Neural progenitor cell (in vitro differentiated cells): ENCODE measurements around the gene CSNK2A1. TPM values are rescaled to one million over a fixed set of nuclear protein-coding genes. Genes with fewer than 3 reads are reported as not detected.

Experiments
- DNase-seq: peaks from one replicate; pipeline ENCODE4 v3.0.0-alpha.2; 2016; ENCODE audit warnings: low spot score
- H2AFZ ChIP-seq: fragments of 200-600 bp; sonication (generic); replicated peaks from 2 replicates; pipeline ENCODE4 v1.6.1; 2016; ENCODE audit warnings: antibody characterized with exemption
- H3F3A ChIP-seq: fragments of 200-600 bp; sonication (generic); 2 replicates; pipeline ENCODE4 v1.6.1; 2016; ENCODE audit warnings: antibody characterized with exemption, low read depth
- H3K27ac ChIP-seq: fragments of 200-600 bp; sonication (generic); 2 replicates; pipeline ENCODE4 v1.5.1; 2016; ENCODE audit warnings: mild to moderate bottlenecking
- H3K27me3 ChIP-seq: fragments of 200-600 bp; sonication (generic); 2 replicates; pipeline ENCODE4 v1.6.1; 2016; ENCODE audit warnings: mild to moderate bottlenecking, moderate library complexity
- H3K36me3 ChIP-seq: fragments of 200-600 bp; sonication (generic); 2 replicates; pipeline ENCODE4 v1.5.1; 2016
- H3K4me1 ChIP-seq: fragments of 200-600 bp; sonication (generic); 2 replicates; pipeline ENCODE4 v1.6.1; 2016; ENCODE audit warnings: mixed run types
- H3K4me2 ChIP-seq: fragments of 200-600 bp; sonication (generic); 2 replicates; pipeline ENCODE4 v1.6.1; 2016
- H3K4me3 ChIP-seq: fragments of 200-600 bp; sonication (generic); 2 replicates; pipeline ENCODE4 v1.5.1; 2016
- H3K79me2 ChIP-seq: fragments of 200-600 bp; sonication (generic); 2 replicates; pipeline ENCODE4 v1.6.1; 2016; ENCODE audit warnings: low read depth
- H3K9ac ChIP-seq: fragments of 200-600 bp; sonication (generic); 2 replicates; pipeline ENCODE4 v1.6.1; 2016
- H3K9me3 ChIP-seq: fragments of 200-600 bp; sonication (generic); 2 replicates; pipeline ENCODE4 v1.5.1; 2016; ENCODE audit warnings: low read depth
- H4K20me1 ChIP-seq: fragments of 200-600 bp; sonication (generic); 2 replicates; pipeline ENCODE4 v1.6.1; 2016; ENCODE audit warnings: low read depth
- H3K27ac Mint-ChIP-seq: 3 replicates; pipeline ENCODE4 v1.8.0; 2021; ENCODE audit warnings: mixed read lengths
- H3K27me3 Mint-ChIP-seq: 2 replicates; pipeline ENCODE4 v1.8.0; 2022; ENCODE audit warnings: low read depth, mild to moderate bottlenecking, inconsistent platforms, moderate library complexity, mixed read lengths; ENCODE audit not compliant: insufficient read depth
- H3K36me3 Mint-ChIP-seq: 3 replicates; pipeline ENCODE4 v1.8.0; 2021; ENCODE audit warnings: mixed read lengths
- H3K4me1 Mint-ChIP-seq: 3 replicates; pipeline ENCODE4 v1.8.0; 2021; ENCODE audit warnings: mixed read lengths
- H3K4me3 Mint-ChIP-seq: 3 replicates; pipeline ENCODE4 v1.8.0; 2021; ENCODE audit warnings: mild to moderate bottlenecking, moderate library complexity, mixed read lengths
- H3K9me3 Mint-ChIP-seq: 3 replicates; pipeline ENCODE4 v1.8.0; 2020; ENCODE audit warnings: mixed read lengths
- CTCF ChIP-seq: fragments of 200-600 bp; sonication (generic); IDR thresholded peaks from 2 replicates; pipeline ENCODE4 v1.5.1; 2017; ENCODE audit warnings: antibody characterized with exemption, mild to moderate bottlenecking
- EZH2 ChIP-seq: fragments of 200-600 bp; sonication (generic); IDR thresholded peaks from 2 replicates; pipeline ENCODE4 v1.6.1; 2017; ENCODE audit warnings: antibody characterized with exemption, mild to moderate bottlenecking, moderate library complexity
- EZH2phosphoT487 ChIP-seq: fragments of 200-600 bp; sonication (generic); IDR thresholded peaks from 2 replicates; pipeline ENCODE4 v1.6.1; 2017; ENCODE audit warnings: antibody characterized with exemption
- total RNA-seq: library from RNA; depleted of rRNA; stranded (reverse); fragments of >200 nt; gene quantifications from 2 replicates; pipeline ENCODE4 v1.2.3, GENCODE V29; 2015; ENCODE audit warnings: low replicate concordance

Gene CSNK2A1
- total RNA-seq, 1 donor from 2014 or later: 599 TPM

GRCh38 chr20:438571-439469, 104.8 kb downstream of the CSNK2A1 start:
- no peaks in the 10 kb centered on the region for H3K9me3 ChIP-seq
- no peak overlapping the region for H3K27ac ChIP-seq
- no peak overlapping the region for H3K9ac ChIP-seq
- H3K36me3 ChIP-seq: no peaks in the 10 kb centered on the region
- no peaks in the 10 kb centered on the region for H4K20me1 ChIP-seq
- H3K79me2 ChIP-seq: no peaks in the 10 kb centered on the region
- H3K4me3 ChIP-seq: no peak overlapping the region
- no peaks in the 10 kb centered on the region for H3K9me3 Mint-ChIP-seq
- H3K4me3 Mint-ChIP-seq: no peak overlapping the region
- H3K4me1 Mint-ChIP-seq: peaks cover 5% of the 10 kb centered on the region
- no peaks in the 10 kb centered on the region for H3K4me1 ChIP-seq
- no peak for DNase-seq
- peaks cover 6% of the 10 kb centered on the region for H3K27me3 Mint-ChIP-seq
- peaks cover 49% of the 10 kb centered on the region for H3K36me3 Mint-ChIP-seq
- no peak overlapping the region for H2AFZ ChIP-seq
- H3K27me3 ChIP-seq: no peaks in the 10 kb centered on the region
- H3K4me2 ChIP-seq: no peak overlapping the region
- TF ChIP-seq EZH2phosphoT487 (no peak), CTCF (no peak), EZH2 (no peak)
- no peak overlapping the region for H3K27ac Mint-ChIP-seq
- peaks cover 2% of the 10 kb centered on the region for H3F3A ChIP-seq

GRCh38 chr20:437787-438486, 105.7 kb downstream of the CSNK2A1 start:
- no peaks in the 10 kb centered on the region for H3K9me3 ChIP-seq

GRCh38 chr20:436476-436875, 107.1 kb downstream of the CSNK2A1 start:
- Histone ChIP-seq H3K4me3 (no peak overlapping the region), H3K27me3 (no peaks in the 10 kb centered on the region), H2AFZ (no peak overlapping the region), H3K9ac (no peak overlapping the region), H3K4me1 (no peaks in the 10 kb centered on the region), H4K20me1 (no peaks in the 10 kb centered on the region), H3K79me2 (no peaks in the 10 kb centered on the region), H3K9me3 (no peaks in the 10 kb centered on the region), H3K27ac (no peak overlapping the region), H3K36me3 (no peaks in the 10 kb centered on the region), H3F3A (peaks cover 5% of the 10 kb centered on the region), H3K4me2 (no peak overlapping the region)
- peaks cover 6% of the 10 kb centered on the region for H3K27me3 Mint-ChIP-seq
- H3K4me3 Mint-ChIP-seq: no peak overlapping the region
- H3K36me3 Mint-ChIP-seq: peaks cover 38% of the 10 kb centered on the region
- H3K4me1 Mint-ChIP-seq: peaks cover 9% of the 10 kb centered on the region
- no peaks in the 10 kb centered on the region for H3K9me3 Mint-ChIP-seq
- no peak overlapping the region for H3K27ac Mint-ChIP-seq
- no peak for TF ChIP-seq CTCF
- no peak for TF ChIP-seq EZH2
- no peak for TF ChIP-seq EZH2phosphoT487
- DNase-seq: no peak

More at GRCh38 chr20:437787-438486, 105.7 kb downstream of the CSNK2A1 start:
- DNase-seq: no peak
- H3K4me3 ChIP-seq: no peak overlapping the region
- no peaks in the 10 kb centered on the region for H3K36me3 ChIP-seq
- TF ChIP-seq EZH2phosphoT487 (no peak), CTCF (no peak)
- no peaks in the 10 kb centered on the region for H3K79me2 ChIP-seq
- no peaks in the 10 kb centered on the region for H3K9me3 Mint-ChIP-seq
- no peak overlapping the region for H3K9ac ChIP-seq
- no peak overlapping the region for H3K27ac ChIP-seq
- H3K4me3 Mint-ChIP-seq: no peak overlapping the region
- no peaks in the 10 kb centered on the region for H3K27me3 ChIP-seq
- H3K4me2 ChIP-seq: no peak overlapping the region
- no peaks in the 10 kb centered on the region for H3K4me1 ChIP-seq
- H3K27ac Mint-ChIP-seq: no peak overlapping the region
- peaks cover 7% of the 10 kb centered on the region for H3K4me1 Mint-ChIP-seq
- H2AFZ ChIP-seq: no peak overlapping the region
- H3K27me3 Mint-ChIP-seq: peaks cover 6% of the 10 kb centered on the region
- no peaks in the 10 kb centered on the region for H4K20me1 ChIP-seq
- H3K36me3 Mint-ChIP-seq: peaks cover 49% of the 10 kb centered on the region
- peaks cover 2% of the 10 kb centered on the region for H3F3A ChIP-seq
